ENCODE data around the gene YES1. TPM values are rescaled to one million over a fixed set of nuclear protein-coding genes. Genes with fewer than 3 reads are reported as not detected.
"Not testable (repeated sequence)": the region's sequence is repeated elsewhere in the genome, so short reads cannot be mapped to it uniquely, and the experiment has no call there.

YES1 gene
- total RNA-seq, 1 donor from 2014 or later = 26.2 TPM

DNA sequence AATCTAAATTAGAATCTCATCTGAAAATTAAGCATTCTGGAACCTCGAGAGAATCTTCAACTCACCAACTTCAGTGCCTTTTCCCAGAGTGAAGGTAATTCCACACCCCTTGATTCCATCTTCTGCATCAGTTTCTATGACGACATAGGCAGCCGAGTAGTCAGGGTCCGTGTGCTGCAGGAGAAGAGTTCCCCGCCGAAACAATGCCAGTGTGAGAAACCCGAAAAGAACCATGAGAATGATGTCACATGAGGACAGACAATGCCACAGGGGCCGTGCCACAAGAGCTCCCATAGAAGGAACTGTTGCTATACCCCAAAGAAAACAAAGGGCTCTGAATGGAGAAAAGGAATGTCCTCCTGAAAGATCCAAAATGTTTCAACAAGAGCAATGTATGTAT lies 105.6 kb downstream of the YES1 start:
- intact Hi-C loops (cut with DNase I) = no loop called here
- no peak for DNase-seq (ENCODE audit: low spot score)

DNA sequence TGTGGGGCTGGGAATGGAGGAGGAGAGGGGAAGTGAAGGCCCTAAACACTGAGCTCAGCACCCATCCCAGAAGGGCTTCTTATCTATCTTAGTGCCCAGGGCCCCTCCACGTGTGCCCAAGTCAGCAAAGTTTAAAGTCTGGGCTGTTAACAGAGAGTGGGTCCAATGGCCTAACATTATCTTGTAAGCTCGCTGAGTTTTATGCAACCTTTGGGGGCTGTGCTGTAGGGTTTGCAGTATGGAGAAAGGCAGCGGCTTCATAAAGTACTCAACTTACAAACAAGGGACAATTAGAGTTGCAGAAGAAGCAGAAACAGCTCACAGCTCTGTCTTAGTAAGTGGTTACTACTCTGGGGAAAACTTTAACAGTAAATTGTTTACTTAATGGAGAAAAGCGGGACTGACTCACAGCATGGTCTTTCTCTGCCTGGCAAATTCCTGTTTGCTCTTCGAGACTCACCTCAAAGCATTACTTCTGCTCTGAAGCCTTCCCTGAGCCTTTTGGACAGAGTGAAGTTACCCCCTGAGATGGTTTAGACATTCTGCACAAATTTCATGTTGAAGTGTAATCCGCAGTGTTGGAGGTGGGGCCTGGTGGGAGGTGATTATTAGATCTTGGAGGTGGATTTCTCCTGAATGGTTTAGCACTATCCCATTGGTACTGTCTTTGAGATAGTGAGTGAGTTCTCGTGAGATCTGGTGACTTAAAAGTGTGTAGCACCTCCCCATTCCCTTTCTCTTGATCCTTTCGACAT lies 108.7 kb downstream of the YES1 start:
- intact Hi-C loops (cut with DNase I) = no loop called here
- DNase-seq (ENCODE audit: low spot score) = no peak

DNA sequence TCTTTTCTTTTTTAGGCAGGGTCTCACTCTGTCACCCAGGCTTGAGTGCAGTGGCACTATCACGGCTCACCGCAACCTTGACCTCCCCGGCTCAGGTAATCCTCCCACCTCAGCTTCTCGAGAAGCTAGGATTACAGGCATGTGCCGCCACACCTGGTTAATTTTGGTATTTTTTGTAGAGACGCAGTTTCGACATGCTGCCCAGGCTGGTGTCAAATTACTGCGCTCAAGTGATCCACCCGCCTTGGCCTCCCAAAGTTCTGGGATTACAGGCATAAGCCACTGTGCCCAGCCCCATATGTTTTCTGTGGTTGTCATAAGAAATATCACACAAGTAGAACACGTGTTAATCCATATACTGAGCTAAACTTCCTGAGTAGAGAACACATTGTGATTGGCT lies 114.2 kb downstream of the YES1 start:
- no peak for DNase-seq (ENCODE audit: low spot score)
- intact Hi-C loops (cut with DNase I) = no loop called here

DNA sequence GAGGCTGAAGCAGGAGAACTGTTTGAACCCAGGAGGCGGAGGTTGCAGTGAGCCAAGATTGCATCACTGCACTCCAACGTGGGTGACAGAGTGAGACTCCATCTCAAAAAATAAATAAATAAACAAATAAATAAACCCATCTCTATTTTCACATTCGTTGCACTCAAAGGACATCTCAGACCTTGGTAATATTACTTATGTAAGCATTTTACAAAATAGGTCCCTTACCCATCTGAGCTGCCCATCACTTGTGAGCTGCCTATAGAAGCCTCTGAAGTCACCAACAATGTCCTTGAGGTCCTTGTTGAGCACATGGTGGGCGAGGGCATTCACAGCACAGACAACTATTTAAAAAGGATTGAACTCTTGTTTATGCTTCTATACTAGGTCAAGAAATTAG lies 115.0 kb downstream of the YES1 start:
- intact Hi-C loops (cut with DNase I) = no loop called here
- no peak for DNase-seq (ENCODE audit: low spot score)

DNA sequence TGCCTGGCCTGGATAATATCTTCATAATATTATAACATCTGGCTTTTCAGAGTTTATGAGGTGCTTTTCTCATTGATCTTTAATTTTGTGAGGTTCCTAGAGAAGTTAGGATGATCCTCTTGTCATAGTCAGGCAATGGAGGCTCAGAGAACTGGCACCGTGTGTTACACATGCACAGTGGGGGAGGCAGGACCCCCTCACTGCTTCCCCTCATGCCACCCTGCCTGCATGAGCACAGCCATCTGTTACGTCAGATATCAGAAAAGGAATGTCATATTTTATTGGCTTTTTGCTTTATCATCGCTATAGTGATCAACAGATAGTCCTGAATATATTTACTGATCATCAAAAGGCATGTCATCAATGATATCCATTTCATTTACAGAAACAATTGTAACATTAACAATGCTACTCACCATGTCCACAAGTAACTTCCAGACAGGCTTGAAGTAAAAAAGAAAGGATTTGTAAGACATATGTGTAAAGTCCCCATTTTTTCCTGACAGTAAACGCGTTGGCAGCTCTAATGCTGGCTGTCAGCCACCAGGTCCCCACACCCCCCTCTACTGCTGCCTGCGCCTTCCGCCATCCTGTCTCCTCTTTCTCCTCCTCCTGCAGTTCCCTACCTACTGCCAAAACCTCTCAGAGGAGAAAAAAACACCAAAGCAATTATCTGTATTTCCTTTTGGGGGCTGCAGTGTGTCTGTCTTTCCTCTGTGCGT lies 118.4 kb downstream of the YES1 start:
- intact Hi-C loops (cut with DNase I) = no loop called here
- DNase-seq (ENCODE audit: low spot score) = no peak

DNA sequence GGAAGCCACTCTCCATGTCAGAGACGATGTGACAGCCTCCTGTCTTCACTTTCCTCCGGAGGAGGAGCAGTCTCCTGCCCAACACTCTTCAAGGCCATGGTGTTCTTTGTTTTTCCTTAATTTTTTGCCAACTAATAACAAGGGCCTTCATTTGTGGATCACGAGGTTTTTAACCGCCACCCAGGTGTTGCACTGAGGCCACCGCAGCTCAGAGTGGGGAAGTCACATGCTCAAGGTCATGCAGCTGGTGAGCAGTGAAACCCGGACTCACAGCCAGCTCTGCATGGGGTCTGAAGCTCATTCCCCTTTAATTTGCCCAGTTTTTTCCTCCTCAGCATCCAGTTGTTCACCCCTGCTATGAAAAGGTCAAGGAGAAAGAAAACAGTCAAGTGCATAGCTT lies 119.2 kb downstream of the YES1 start:
- no peak for DNase-seq (ENCODE audit: low spot score)
- intact Hi-C loops (cut with DNase I) = no loop called here

DNA sequence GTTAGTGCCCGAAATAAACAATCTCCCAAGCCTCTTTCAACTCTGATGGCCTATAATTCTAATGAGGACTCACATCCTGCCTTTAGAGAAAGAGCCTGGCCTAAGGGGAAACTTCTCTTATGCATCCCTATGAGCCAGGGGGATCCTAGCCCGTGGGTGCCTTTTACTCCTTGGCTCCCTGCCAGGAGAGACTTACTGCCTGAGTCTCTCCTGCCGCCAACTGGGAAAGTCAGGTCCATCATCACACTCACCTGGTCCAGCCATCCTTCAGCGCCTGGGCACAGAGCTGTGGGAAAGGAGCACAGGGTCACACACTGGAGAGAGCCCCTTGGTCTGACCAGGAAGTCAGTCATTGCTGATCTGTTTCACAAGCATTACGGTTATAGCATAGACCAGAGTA lies 123.7 kb downstream of the YES1 start:
- intact Hi-C loops (cut with DNase I) = no loop called here
- no peak for DNase-seq (ENCODE audit: low spot score)

DNA sequence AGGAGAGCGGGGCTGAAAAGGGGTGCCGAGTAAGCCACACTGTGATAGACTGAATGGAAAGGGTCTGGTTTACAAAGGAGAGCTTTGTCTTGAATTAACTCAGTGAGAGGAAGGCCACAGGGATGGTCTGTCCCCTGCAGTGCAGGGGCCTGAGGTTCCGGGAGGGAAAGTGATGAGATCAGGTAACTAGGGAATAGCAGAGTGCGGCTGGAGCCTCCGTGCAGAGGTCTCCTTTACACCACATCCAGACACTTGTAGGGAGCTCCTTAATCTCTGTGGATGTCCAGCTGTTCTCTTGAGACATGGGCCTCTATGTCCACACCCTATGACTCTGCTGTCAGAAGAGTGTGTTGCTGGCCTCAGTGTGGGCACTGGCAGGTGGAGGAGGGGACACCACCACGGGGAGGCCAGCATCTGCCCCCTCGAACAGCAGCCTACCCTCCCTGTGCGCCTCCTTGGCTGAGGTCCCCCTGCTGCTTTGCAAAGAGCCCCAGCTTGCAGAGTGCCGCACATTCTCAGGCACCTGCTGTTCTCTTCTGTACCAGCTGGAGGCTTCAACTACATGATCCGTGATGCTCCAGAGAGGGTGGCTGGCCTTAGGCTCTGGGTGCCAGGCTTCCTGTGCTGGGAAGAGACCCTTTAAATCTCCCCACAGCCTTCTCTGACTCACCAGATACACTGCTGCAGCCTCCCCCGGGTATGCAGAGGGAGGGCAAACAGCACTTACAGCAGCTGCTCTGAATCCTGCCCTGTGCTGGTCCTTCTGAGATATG lies 125.5 kb downstream of the YES1 start:
- intact Hi-C loops (cut with DNase I) = no loop called here
- no peak for DNase-seq (ENCODE audit: low spot score)

DNA sequence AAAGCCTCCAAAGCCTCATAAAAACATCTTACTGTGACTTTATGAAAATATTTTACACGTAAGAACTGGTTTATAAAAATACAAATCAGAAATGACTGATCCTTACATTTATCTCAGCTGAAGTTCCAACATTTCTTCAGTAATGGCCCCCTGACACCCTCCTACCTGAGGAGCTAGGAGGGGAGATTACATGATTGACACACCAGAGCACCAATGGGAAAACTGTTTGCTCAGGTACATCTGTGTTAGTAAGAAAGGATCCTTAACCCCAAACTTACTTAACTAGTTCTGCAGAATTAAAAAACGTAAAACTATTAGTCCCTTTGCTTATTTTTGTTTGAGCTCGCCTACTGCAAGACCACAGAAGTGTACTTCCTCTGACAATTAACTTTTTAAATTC lies 126.6 kb downstream of the YES1 start:
- DNase-seq (ENCODE audit: low spot score) = no peak
- intact Hi-C loops (cut with DNase I) = no loop called here

DNA sequence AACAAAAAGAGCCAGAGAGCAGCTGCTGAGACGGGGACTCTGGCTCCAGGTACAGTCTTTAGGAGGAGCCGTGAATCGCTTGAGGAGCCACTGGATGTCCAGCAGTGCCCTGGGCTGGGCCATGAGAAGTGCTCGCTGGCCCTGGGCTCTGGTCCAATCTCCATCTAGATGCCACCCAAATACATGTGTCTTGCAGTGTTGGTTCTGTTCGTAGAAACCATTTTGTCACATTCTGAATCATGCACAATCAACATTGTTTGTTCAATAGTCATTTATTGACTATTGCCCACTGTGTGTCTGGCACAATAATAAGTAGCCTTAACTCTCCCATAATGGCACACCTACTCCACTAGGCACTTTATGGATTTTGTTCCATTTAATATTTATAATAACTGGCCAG lies 128.5 kb downstream of the YES1 start:
- intact Hi-C loops (cut with DNase I) = no loop called here
- no peak for DNase-seq (ENCODE audit: low spot score)

DNA sequence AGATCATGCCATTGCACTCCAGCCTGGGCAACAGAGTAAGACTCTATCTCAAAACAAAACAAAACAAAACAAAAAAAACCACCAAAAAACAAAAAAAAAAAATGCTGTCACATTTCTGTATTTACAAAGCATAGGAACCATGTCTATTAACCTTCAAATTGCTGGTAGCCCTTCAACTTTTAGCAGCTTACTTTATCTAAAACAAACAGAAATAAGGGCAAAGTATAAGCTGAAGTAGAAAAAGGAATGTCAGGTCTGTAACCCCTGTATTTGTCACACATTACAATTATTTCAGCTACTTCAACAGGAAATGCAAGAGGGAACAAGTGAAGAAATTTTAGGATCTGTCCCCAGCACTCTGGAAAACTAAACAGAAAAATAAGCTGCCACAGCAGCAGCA lies 129.2 kb downstream of the YES1 start:
- intact Hi-C loops (cut with DNase I) = no loop called here
- DNase-seq (ENCODE audit: low spot score) = no peak

DNA sequence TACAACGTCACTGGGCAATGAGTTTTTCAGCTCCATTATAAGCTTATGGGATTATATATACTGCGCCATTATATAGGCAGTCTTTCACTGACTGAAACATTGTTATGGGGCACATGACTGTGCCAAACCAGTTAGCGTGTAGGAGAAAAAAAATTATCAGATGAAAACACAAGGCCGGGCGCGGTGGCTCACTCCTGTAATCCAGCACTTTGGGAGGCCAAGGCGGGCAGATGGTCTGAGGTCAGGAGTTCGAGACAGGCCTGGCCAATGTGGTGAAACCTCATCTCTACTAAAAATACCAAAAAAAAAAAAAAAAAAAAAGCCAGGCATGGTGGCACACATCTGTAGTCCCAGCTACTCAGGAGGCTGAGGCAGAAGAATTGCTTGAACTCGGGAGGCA lies 129.6 kb downstream of the YES1 start:
- intact Hi-C loops (cut with DNase I); DNase-seq (ENCODE audit: low spot score): not testable (repeated sequence)

DNA sequence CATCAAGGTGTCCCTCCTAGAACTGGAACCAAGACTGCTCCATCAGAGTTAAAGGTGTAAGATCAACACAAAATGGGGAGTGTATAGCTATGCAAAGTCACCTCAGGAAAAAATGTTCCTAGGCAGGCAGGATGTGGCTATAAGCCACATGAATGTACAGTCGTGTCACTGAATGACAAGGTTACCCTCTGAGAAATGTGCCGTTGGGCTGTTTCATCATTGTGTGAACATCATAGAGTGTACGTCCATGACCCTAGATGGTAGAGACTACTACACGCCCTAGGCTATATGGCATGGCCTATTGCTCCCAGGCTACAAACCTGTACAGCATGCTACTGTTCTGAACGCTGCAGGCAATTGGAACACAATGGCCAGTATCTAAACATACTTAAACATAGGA lies 130.1 kb downstream of the YES1 start:
- intact Hi-C loops (cut with DNase I) = no loop called here
- no peak for DNase-seq (ENCODE audit: low spot score)

DNA sequence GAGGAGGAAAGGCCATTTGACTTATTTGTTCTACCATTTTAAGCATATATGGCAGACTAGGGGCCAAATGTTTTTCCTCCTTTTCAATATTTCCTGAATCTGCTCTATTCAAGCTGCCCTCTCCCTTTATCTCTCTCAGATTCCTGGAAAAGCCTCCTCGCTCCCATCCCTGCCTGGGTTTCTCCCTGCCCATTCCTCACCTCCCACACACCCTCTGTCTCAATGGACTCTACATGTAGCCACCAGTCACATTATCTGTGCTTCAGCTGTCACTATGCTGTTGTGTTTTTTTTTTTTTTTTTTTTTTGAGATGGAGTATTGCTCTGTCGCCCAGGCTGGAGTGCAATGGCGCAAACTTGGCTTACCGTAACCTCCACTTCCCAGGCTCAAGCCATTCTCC lies 131.7 kb downstream of the YES1 start:
- no peak for DNase-seq (ENCODE audit: low spot score)
- intact Hi-C loops (cut with DNase I) = no loop called here

DNA sequence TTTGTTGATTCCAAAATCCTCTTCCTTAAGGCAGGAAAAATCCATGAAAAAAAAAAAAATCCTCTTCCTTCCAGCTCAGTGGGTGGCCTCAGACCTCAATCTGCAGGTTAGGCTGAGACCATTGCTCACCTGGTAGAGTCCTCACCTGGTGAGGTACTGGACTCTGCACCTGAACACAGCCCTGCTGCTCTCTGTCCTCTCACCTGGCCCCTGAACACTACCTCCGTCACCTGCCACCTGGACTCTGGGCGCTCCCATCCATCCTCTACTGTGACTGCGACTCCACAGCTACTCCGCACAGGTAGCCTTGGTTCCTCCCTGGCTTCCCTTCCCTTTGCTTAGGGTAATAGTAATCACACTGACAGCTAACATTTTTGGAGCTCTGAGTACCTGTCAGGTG lies 132.5 kb downstream of the YES1 start:
- intact Hi-C loops (cut with DNase I) = no loop called here
- DNase-seq (ENCODE audit: low spot score) = no peak

DNA sequence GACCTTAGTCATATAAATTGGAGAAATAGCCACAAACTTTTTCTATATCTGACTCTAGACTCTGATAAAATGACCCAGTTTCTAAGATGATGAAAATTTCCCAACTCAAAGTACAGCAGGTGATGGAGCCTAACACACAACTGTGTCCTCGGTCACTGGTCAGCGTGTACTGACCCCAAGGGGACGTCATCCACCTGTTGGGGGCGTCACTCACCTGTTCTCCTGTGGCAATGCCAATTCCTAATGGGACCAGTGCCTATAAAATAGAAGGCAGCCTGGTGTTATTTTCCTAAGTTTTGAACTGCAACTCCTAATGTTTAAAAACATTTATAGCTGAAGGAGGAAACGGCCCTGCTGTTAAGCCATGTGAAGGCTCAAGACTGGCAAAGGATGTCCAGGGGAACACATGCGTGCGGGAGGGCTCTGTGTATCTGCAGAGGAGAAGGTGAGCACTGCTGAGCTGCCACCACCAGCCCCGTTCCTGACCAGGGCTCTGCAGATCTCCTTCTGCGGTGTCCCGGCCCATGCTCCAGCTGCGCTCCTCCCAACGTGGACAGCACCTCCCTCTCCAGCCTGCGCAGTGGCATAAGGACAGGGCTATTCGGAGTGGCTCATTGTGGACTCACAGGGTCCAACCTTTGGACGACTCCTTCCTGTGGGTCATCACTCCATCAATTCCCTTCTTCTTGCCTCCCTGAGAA lies 133.4 kb downstream of the YES1 start:
- no peak for DNase-seq (ENCODE audit: low spot score)
- intact Hi-C loops (cut with DNase I) = no loop called here

DNA sequence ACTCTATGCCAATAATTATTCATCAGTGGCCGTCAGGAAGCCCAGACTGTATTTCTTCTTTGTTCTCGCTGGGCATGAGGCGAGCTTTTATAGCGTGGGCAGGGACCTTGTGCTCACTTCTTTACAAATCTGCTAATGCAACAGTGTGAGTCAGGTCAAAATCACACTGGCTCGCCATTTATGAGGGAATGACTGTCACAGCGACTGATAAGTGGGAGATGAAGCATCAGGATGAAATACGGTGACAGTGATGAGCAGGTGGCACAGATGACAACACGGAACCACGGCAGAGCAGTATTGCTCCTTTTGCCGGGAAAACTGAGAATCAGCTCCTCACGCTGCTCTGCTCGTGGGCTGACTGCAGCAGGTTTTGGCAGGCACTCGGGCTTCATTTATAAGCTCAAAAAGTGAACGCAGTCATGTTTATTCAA lies 134.1 kb downstream of the YES1 start:
- DNase-seq (ENCODE audit: low spot score) = no peak

DNA sequence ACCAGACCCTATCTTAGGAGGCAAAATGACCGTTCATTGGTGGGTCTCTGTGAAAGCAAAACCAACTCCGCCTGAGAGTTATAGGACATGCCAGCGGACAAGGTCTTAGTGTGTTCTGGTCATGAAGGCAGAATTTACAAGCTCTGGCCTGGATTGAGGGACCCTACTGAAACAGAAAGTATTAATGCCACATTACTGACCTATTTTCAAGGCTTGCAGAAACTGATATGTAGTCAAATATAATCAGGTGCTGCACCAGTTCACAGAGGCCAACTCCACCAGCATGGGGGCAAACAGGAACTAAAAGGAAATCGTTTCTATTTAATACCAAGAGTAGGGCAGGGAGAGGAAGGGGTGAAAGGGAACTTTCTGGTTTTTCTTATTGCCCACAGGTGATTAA lies 134.9 kb downstream of the YES1 start:
- intact Hi-C loops (cut with DNase I) = no loop called here
- no peak for DNase-seq (ENCODE audit: low spot score)

More for the DNA sequence above, 134.1 kb downstream of the YES1 start:
- intact Hi-C loops (cut with DNase I) = no loop called here

DNA sequence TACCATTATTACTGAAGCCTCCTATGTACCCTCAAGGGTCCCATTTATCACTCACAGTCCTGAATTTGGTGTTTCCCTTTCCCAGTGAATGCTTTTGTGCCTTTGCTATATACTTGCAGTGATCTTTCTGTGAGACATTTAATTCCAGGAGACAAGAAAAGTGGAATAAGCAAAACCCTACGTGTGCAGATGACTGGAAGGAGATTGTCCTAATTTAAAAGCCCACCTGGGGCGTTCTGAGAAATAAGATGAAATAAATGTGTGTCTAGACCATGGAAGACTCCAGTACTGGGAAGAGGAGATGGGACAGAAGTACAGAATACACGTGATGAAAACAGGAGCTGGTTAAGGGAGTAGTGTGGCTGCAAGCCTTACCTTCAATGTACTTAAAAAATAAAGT lies 135.3 kb downstream of the YES1 start:
- intact Hi-C loops (cut with DNase I) = no loop called here
- no peak for DNase-seq (ENCODE audit: low spot score)

DNA sequence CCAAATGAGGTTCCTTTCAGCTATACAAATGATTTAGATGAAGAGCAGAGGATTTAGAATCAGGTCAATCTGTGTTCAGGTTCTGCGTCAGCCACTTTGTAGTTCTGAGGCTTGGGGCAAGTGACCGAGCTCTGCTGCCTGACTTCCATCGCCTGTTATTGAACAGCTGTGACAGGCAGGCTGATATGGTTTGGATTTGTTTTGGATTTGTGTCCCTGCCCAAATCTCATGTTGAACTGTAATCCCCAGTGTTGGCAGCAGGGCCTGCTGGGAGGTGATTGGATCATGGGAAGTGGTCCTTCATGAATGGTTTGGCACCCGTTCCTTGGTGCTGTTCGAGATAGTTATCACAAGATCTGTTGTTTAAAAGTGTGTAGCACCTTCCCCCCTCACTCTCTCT lies 136.0 kb downstream of the YES1 start:
- no peak for DNase-seq (ENCODE audit: low spot score)
- intact Hi-C loops (cut with DNase I) = no loop called here
